Keratinocyte (primary cell): ENCODE data around the gene ARID1B. TPM values are rescaled to one million over a fixed set of nuclear protein-coding genes. Genes with fewer than 3 reads are reported as not detected.
A peak's percentile ranks its signal among the peaks of the same experiment; 100 is the strongest.

Source experiments
- DNase-seq: peaks from one replicate; pipeline ENCODE4 v3.0.0-alpha.2; 2011; ENCODE audit warnings: low read depth, missing footprints, low spot score
- FAIRE-seq: peaks from 2 replicates; lab custom pipeline; 2011; peaks lifted over from hg19 to GRCh38; lab: Jason Lieb, UNC
- H2AFZ ChIP-seq: 2 replicates; pipeline ENCODE4 v1.6.0; 2012; ENCODE audit warnings: low read length, control low read depth, inconsistent platforms; ENCODE audit not compliant: control insufficient read depth
- H3K27ac ChIP-seq: 2 replicates; pipeline ENCODE4 v1.5.1; 2011; ENCODE audit warnings: low read length; ENCODE audit not compliant: control insufficient read depth, insufficient read depth
- H3K27me3 ChIP-seq: 3 replicates; pipeline ENCODE4 v1.6.0; 2011; ENCODE audit warnings: low read length; ENCODE audit not compliant: control insufficient read depth, insufficient read depth; ENCODE audit errors: extremely low read depth
- H3K36me3 ChIP-seq, 2 experiments: 2 replicates in 1 of 2; 3 replicates in 1 of 2; pipeline ENCODE4 v1.5.1; 2011; ENCODE audit warnings: low read length in 2 of 2, mild to moderate bottlenecking in 1 of 2; ENCODE audit not compliant: control insufficient read depth in 2 of 2, insufficient read depth in 2 of 2; ENCODE audit errors: extremely low read depth in 1 of 2
- H3K4me1 ChIP-seq: 3 replicates; pipeline ENCODE4 v1.5.1; 2011; ENCODE audit warnings: low read length; ENCODE audit not compliant: control insufficient read depth, insufficient read depth; ENCODE audit errors: extremely low read depth
- H3K4me2 ChIP-seq: 3 replicates; pipeline ENCODE4 v1.6.0; 2011; ENCODE audit warnings: low read depth, low read length; ENCODE audit not compliant: control insufficient read depth, insufficient read depth; ENCODE audit errors: extremely low read depth
- H3K4me3 ChIP-seq, 3 experiments: fragments of 200-600 bp in 1 of 3; sonication (generic) in 1 of 3; 2 replicates in 2 of 3; 3 replicates in 1 of 3; pipeline ENCODE4 v1.5.1; 2011 to 2016; ENCODE audit warnings: low read length in 3 of 3, mild to moderate bottlenecking in 3 of 3, control low read depth in 2 of 3, inconsistent platforms in 1 of 3, low read depth in 1 of 3, mixed read lengths in 1 of 3, mixed run types in 1 of 3, moderate library complexity in 1 of 3; ENCODE audit not compliant: control insufficient read depth in 2 of 3, insufficient read depth in 2 of 3; ENCODE audit errors: extremely low read depth in 1 of 3
- H3K79me2 ChIP-seq: 2 replicates; pipeline ENCODE4 v1.6.0; 2012; ENCODE audit warnings: low read length; ENCODE audit not compliant: control insufficient read depth, insufficient read depth
- H3K9ac ChIP-seq: 3 replicates; pipeline ENCODE4 v1.6.0; 2011; ENCODE audit warnings: low read length; ENCODE audit not compliant: control insufficient read depth, insufficient read depth; ENCODE audit errors: extremely low read depth
- H3K9me1 ChIP-seq: 3 replicates; pipeline ENCODE4 v1.6.0; 2011; ENCODE audit warnings: low read length; ENCODE audit not compliant: control insufficient read depth, insufficient read depth; ENCODE audit errors: extremely low read depth
- H3K9me3 ChIP-seq: 2 replicates; pipeline ENCODE4 v1.5.1; 2012; ENCODE audit warnings: low read depth, low read length; ENCODE audit not compliant: control insufficient read depth
- H4K20me1 ChIP-seq: 3 replicates; pipeline ENCODE4 v1.6.0; 2011; ENCODE audit warnings: low read length; ENCODE audit not compliant: control insufficient read depth, insufficient read depth; ENCODE audit errors: extremely low read depth
- EZH2 ChIP-seq: IDR thresholded peaks from one replicate; pipeline ENCODE4 v1.6.1; 2012; ENCODE audit warnings: inconsistent platforms, mild to moderate bottlenecking, low read length, moderate library complexity
- dilution Hi-C: fragments of 300-500 bp; cut with MboI; formaldehyde crosslinking; loops from one replicate; pipeline ENCODE4 v1.7.0; 2020; ENCODE audit warnings: low sequenced_read_pairs; ENCODE audit not compliant: extremely low pct_ligation_motif_present
- polyA plus RNA-seq, 5 experiments: library from polyadenylated mRNA; depleted of rRNA in 3 of 5; stranded (reverse) in 3 of 5; stranded (forward) in 1 of 5; unstranded in 1 of 5; fragments of >200 nt; gene quantifications; 1 replicate in 1 of 5; 2 replicates in 3 of 5; 3 replicates in 1 of 5; pipeline versions ENCODE4 v1.2.1 to v1.2.3, GENCODE V29; 2011 to 2012; ENCODE audit warnings: missing spikeins in 2 of 5, low read depth in 1 of 5, low replicate concordance in 1 of 5
- TF ChIP-seq, protein P1 (sequence below), 3 experiments: IDR thresholded peaks in 1 of 3; conservative IDR thresholded peaks in 1 of 3; optimal IDR thresholded peaks in 1 of 3; 2 replicates in 2 of 3; 3 replicates in 1 of 3; pipeline versions ENCODE3 to v1.5.1; 2011; ENCODE audit warnings: low read length in 3 of 3, mild to moderate bottlenecking in 3 of 3, moderate library complexity in 2 of 3, control low read depth in 1 of 3, inconsistent platforms in 1 of 3; ENCODE audit not compliant: insufficient read depth in 2 of 3; ENCODE audit errors: extremely low read depth in 1 of 3

ARID1B gene
- polyA plus RNA-seq, 1 donor (not counting 4 experiments of a cell fraction or from before 2014, with no cell fraction given): 14.9 TPM

- Histone ChIP-seq H2AFZ (peak overlapping the region; percentile 88), H3K4me1 (peaks cover 13% of the 10 kb centered on the region), H3K36me3 (peaks cover 10 to 23% of the 10 kb centered on the region in 2 experiments), H3K9me3 (no peaks in the 10 kb centered on the region), H3K9me1 (no peaks in the 10 kb centered on the region), H3K79me2 (no peaks in the 10 kb centered on the region), H3K27ac (peak overlapping the region; percentile 82), H3K4me2 (peak overlapping the region; percentile 89), H3K9ac (peak overlapping the region; percentile 77), H3K4me3 (peak overlapping the region; percentile 20 to 57 (median 51)), H3K27me3 (no peaks in the 10 kb centered on the region), H4K20me1 (no peaks in the 10 kb centered on the region)
- DNase-seq: peak; percentile 91
- dilution Hi-C loops: no loop called here
- TF ChIP-seq, protein P1, sequence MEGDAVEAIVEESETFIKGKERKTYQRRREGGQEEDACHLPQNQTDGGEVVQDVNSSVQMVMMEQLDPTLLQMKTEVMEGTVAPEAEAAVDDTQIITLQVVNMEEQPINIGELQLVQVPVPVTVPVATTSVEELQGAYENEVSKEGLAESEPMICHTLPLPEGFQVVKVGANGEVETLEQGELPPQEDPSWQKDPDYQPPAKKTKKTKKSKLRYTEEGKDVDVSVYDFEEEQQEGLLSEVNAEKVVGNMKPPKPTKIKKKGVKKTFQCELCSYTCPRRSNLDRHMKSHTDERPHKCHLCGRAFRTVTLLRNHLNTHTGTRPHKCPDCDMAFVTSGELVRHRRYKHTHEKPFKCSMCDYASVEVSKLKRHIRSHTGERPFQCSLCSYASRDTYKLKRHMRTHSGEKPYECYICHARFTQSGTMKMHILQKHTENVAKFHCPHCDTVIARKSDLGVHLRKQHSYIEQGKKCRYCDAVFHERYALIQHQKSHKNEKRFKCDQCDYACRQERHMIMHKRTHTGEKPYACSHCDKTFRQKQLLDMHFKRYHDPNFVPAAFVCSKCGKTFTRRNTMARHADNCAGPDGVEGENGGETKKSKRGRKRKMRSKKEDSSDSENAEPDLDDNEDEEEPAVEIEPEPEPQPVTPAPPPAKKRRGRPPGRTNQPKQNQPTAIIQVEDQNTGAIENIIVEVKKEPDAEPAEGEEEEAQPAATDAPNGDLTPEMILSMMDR (optimal IDR thresholded peaks at IDR 0.05 in 1 of 3, IDR thresholded peaks at IDR 0.05 in 1 of 3, conservative IDR thresholded peaks at IDR 0.05 in 1 of 3; ENCODE audit: extremely low read depth in 1 of 3, insufficient read depth in 2 of 3, low read length in 3 of 3): no peak
- no peak for TF ChIP-seq EZH2
- FAIRE-seq: peak; percentile 98
These were observed 421.5 kb downstream of the ARID1B start for GRCh38 chr6:157198425-157199279.

GRCh38 chr6:157200117-157200516 is 422.9 kb downstream of the ARID1B start:
- Histone ChIP-seq H3K27ac (no peak overlapping the region), H3K9ac (no peak overlapping the region), H3K79me2 (no peaks in the 10 kb centered on the region), H3K36me3 (peaks cover 12 to 20% of the 10 kb centered on the region in 2 experiments), H3K9me1 (no peaks in the 10 kb centered on the region), H3K9me3 (no peaks in the 10 kb centered on the region), H3K27me3 (no peaks in the 10 kb centered on the region), H3K4me2 (no peak overlapping the region), H2AFZ (no peak overlapping the region), H4K20me1 (no peaks in the 10 kb centered on the region), H3K4me3 (no peak overlapping the region), H3K4me1 (peaks cover 13% of the 10 kb centered on the region)
- DNase-seq: no peak
- no peak for TF ChIP-seq EZH2
- TF ChIP-seq, protein P1 (optimal IDR thresholded peaks at IDR 0.05 in 1 of 3, IDR thresholded peaks at IDR 0.05 in 1 of 3, conservative IDR thresholded peaks at IDR 0.05 in 1 of 3; ENCODE audit: extremely low read depth in 1 of 3, insufficient read depth in 2 of 3, low read length in 3 of 3): no peak
- dilution Hi-C loops: no loop called here
- no peak for FAIRE-seq
